MM.1S (cell line): Measurements from ENCODE around the gene GPATCH8.

Source experiments
- EZH2phosphoT487 ChIP-seq: fragments of 300-600 bp; sonication (generic); IDR thresholded peaks from 2 replicates; pipeline ENCODE4 v1.6.1; 2018; ENCODE audit warnings: antibody characterized with exemption, low read length
- TF ChIP-seq, protein P1 (sequence below): fragments of 300-600 bp; sonication (generic); IDR thresholded peaks from 2 replicates; pipeline ENCODE4 v1.5.1; 2016; ENCODE audit warnings: antibody characterized with exemption, low read length, mixed read lengths

- TF ChIP-seq, protein P1, sequence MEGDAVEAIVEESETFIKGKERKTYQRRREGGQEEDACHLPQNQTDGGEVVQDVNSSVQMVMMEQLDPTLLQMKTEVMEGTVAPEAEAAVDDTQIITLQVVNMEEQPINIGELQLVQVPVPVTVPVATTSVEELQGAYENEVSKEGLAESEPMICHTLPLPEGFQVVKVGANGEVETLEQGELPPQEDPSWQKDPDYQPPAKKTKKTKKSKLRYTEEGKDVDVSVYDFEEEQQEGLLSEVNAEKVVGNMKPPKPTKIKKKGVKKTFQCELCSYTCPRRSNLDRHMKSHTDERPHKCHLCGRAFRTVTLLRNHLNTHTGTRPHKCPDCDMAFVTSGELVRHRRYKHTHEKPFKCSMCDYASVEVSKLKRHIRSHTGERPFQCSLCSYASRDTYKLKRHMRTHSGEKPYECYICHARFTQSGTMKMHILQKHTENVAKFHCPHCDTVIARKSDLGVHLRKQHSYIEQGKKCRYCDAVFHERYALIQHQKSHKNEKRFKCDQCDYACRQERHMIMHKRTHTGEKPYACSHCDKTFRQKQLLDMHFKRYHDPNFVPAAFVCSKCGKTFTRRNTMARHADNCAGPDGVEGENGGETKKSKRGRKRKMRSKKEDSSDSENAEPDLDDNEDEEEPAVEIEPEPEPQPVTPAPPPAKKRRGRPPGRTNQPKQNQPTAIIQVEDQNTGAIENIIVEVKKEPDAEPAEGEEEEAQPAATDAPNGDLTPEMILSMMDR, result no peak
- no peak for TF ChIP-seq EZH2phosphoT487
Observed at GRCh38 chr17:44394833-44395232, 108.4 kb downstream of the GPATCH8 start.
